Measurements from ENCODE around the gene NRCAM. TPM values are rescaled to one million over a fixed set of nuclear protein-coding genes. Genes with fewer than 3 reads are reported as not detected.
A peak's percentile ranks its signal among the peaks of the same experiment; 100 is the strongest.

NRCAM gene
- total RNA-seq, 2 experiments from 2014 or later: 0.60 to 1.0 TPM

DNA sequence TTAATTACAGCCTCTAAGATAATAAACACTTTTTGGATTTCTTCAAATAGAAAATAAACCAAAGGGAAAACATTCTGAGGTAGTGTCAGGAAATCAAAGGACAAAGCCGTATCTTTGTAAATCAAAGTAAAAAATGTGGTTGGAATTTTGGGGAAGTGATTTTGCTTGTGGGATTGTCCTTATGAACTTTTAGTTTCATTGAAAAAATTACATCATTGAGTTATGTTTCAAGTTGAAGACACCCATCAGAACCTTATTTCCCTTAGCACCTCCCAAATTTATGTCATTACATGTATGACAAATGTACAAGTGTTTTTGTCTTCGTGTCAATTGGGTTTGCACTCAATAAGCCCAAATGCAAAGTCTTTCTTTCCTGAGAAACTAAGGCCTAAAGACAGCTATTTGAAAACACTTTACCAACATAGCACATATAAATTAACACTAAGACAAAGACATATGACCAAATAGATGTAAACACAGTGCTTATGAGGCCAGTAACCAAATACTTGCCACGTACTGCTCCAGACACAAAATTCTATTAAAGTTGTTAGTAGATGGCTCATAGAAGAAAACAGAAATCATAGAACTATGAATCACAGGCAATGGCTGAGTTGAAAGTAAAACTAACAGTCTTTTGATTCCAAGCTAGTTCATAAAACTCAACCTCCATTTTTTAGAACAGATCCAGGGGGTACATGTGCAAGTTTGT, 299.2 kb downstream of the NRCAM start:
- Mint-ChIP-seq H3K4me3 (no peak overlapping the region), H3K4me1 (peaks cover 6% of the 10 kb centered on the region), H3K36me3 (ENCODE audit: low read depth) (no peaks in the 10 kb centered on the region), H3K27ac (no peak overlapping the region), H3K9me3 (ENCODE audit: low read depth) (no peaks in the 10 kb centered on the region), H3K27me3 (peaks cover 8% of the 10 kb centered on the region)
- DNase-seq: no peak
- CTCF ChIA-PET: interaction anchor here (0.5 to 1.5 kb wide), 5 partner anchors 12 to 239 kb away, joined by 3 to 5 read pairs (median 4); no protein-coding TSS in a partner anchor
- POLR2A ChIA-PET: no interaction called here
- intact Hi-C loops (cut with DNase I, micrococcal nuclease): no loop called here
- no peak for ATAC-seq

DNA sequence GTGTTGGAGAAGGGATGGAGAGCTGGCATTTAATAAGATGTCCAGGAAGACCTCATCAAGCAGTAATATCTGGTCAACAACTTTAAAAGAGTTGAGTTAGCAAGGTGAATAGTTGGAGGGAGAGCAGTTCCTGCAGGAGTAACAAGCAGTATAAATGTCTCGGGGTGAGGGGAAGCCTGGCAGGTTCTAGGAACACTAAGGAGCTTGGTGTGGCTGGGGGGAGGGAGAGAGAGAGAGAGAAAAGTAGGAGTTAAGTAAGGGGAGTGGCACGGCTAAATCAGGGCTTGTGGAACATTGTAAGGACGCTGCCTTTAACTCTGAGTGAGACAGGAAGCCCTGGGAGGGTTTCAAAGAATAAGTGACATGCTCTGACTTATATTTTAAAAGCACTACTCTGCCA, 304.0 kb downstream of the NRCAM start:
- H3K36me3 Mint-ChIP-seq (ENCODE audit: low read depth): no peaks in the 10 kb centered on the region
- H3K9me3 Mint-ChIP-seq (ENCODE audit: low read depth): no peaks in the 10 kb centered on the region
- no peak overlapping the region for H3K27ac Mint-ChIP-seq
- DNase-seq: no peak
- no peak for ATAC-seq
- ChIA-PET POLR2A (interaction anchor here (0.5 kb wide), 1 partner anchor 609 kb away, joined by 3 read pairs; no protein-coding TSS in a partner anchor), CTCF (no interaction called here)
- no peak overlapping the region for H3K4me3 Mint-ChIP-seq
- peaks cover 2% of the 10 kb centered on the region for H3K4me1 Mint-ChIP-seq
- peaks cover 2% of the 10 kb centered on the region for H3K27me3 Mint-ChIP-seq
- intact Hi-C loops (cut with DNase I, micrococcal nuclease): no loop called here

DNA sequence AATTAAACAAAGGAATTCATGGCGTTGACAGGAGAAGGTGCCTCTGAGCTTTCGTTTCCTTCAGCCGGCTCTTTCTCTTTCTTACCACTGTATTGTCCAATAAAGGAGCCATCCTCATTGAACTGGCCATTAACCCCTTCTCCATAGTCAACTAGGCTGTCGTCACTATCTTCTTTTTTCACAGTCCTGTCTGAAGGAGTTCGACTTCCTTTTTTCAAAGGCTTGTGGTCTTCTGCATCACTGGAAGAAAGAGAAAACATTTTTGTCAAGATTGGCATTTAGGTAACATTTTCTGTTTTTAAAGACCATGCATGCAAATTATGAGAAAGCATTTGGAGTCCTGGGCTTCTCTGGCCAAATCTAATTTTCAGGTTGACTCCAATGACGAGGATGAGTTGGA, 306.3 kb downstream of the NRCAM start:
- Mint-ChIP-seq H3K27ac (no peak overlapping the region), H3K36me3 (ENCODE audit: low read depth) (no peaks in the 10 kb centered on the region), H3K4me3 (no peak overlapping the region), H3K4me1 (no peaks in the 10 kb centered on the region), H3K9me3 (ENCODE audit: low read depth) (no peaks in the 10 kb centered on the region), H3K27me3 (no peaks in the 10 kb centered on the region)
- no peak for DNase-seq
- POLR2A ChIA-PET: no interaction called here
- CTCF ChIA-PET: interaction anchor here (0.6 to 0.9 kb wide), 2 partner anchors 89 to 161 kb away, joined by 3 to 5 read pairs; no protein-coding TSS in a partner anchor
- intact Hi-C loops (cut with DNase I, micrococcal nuclease): loop anchor here (5.0 to 10.0 kb wide), 2 partner anchors 145 to 408 kb away; partner anchors contain the start of genes CBLL1 (in 1 of the 2) and LAMB1 (in 1 of the 2)
- no peak for ATAC-seq

DNA sequence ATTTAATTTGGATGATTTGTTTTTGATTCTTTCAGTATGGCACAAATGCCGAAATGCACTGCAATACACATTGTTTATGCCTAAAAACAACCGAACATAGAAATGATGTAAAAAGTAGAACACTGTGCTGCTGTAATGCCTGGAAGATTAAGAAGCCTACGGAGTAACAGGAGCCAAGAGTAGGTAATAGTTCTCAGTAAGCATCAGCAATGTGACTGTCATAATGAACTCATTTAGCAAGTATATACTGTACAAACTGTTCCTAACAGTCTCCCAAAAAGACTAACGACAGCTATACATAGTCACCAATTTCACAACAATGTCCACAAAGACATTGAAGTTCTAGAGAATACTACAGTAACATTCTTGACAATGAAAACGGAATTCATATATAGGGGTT, 307.1 kb downstream of the NRCAM start:
- H3K4me1 Mint-ChIP-seq: no peaks in the 10 kb centered on the region
- no peak for ATAC-seq
- POLR2A ChIA-PET: no interaction called here
- no peaks in the 10 kb centered on the region for H3K36me3 Mint-ChIP-seq (ENCODE audit: low read depth)
- intact Hi-C loops (cut with DNase I, micrococcal nuclease): loop anchor here (5.0 to 10.0 kb wide), 2 partner anchors 144 to 407 kb away; partner anchors contain the start of genes CBLL1 (in 1 of the 2) and LAMB1 (in 1 of the 2)
- no peak for DNase-seq
- H3K9me3 Mint-ChIP-seq (ENCODE audit: low read depth): no peaks in the 10 kb centered on the region
- CTCF ChIA-PET: interaction anchor here (0.6 to 0.9 kb wide), 2 partner anchors 89 to 160 kb away, joined by 3 to 5 read pairs; no protein-coding TSS in a partner anchor
- no peak overlapping the region for H3K4me3 Mint-ChIP-seq
- H3K27ac Mint-ChIP-seq: no peak overlapping the region
- no peaks in the 10 kb centered on the region for H3K27me3 Mint-ChIP-seq

DNA sequence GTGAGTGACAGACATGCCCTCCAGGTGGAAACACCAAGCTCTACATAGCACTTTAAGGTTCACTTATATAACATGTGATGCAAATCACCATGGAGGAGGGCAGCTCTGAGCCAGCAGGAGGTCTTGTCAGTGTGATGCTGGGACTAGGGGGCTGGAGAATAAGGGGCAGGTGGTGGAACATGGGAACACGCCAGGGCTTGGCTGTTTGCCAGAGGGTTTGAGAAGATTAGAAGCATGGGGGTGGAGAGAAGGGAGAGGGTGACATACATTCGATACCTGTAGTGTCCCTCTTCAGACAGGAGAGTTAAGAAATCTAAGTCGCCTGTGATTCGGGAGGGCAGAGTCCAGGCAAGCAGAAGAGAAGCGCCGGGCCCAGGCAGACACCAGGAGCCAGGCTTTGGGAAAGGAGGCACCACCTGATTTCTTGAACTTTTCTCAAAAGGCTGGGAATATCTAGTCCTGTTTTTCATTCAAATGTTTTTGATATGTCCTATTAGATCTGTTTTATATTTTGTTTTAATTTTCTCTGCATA, 309.1 kb downstream of the NRCAM start:
- H3K27ac Mint-ChIP-seq: no peak overlapping the region
- DNase-seq: no peak
- POLR2A ChIA-PET: no interaction called here

DNA sequence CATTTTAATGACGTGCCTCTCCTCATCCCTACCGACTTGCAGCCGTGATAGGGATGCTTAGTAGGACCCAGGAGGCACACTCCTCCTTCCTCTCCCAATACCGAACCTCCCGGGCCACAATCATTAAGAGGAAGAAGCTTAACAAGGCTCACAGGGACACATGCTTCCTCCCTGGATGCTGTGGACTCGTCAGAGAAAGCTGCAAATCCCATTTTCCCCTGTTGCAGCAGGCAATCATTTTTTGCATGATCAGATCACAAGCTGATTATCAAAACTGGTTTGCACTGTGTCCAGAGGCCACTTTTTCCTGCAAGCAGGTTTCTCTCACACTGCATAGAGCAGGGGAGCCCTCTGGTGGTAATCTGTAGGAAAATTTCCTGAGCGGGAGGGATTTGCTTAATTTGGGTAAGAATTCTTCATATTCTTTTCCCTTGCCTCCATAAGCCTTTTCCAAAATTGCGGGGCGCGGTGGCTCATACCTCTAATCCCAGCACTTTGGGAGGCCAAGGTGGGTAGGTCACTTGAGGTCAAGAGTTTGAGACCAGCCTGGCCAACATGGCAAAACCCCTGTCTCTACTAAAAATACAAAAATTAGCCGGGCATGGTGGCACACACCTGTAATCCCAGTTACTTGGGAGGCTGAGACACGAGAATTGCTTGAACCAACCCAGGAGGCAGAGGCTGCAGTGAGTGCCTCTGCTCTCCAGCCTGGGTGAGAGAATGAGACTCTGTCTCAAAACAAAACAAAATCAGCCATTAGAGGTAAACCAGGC, 310.0 kb downstream of the NRCAM start:
- CTCF ChIA-PET: interaction anchor here (0.6 to 3.2 kb wide), 22 partner anchors 8 to 865 kb away, joined by 3 to 40 read pairs (median 4); no protein-coding TSS in a partner anchor
- Mint-ChIP-seq H3K27ac (no peak overlapping the region), H3K9me3 (ENCODE audit: low read depth) (no peaks in the 10 kb centered on the region), H3K4me3 (no peak overlapping the region), H3K36me3 (ENCODE audit: low read depth) (no peaks in the 10 kb centered on the region), H3K27me3 (peaks cover 3% of the 10 kb centered on the region), H3K4me1 (no peaks in the 10 kb centered on the region)
- POLR2A ChIA-PET: interaction anchor here (0.6 kb wide), 1 partner anchor 322 kb away, joined by 3 read pairs; no protein-coding TSS in a partner anchor
- DNase-seq (peak; percentile 69), ATAC-seq (peak; percentile 55)
- intact Hi-C loops (cut with DNase I, micrococcal nuclease): loop anchor here (1.0 to 10.0 kb wide), 4 partner anchors 32 to 404 kb away; partner anchors contain the start of genes CBLL1 (in 1 of the 2) and LAMB1 (in 1 of the 2)

More for the DNA sequence above, 309.1 kb downstream of the NRCAM start:
- no peak overlapping the region for H3K4me3 Mint-ChIP-seq
- H3K27me3 Mint-ChIP-seq: no peaks in the 10 kb centered on the region
- H3K9me3 Mint-ChIP-seq (ENCODE audit: low read depth): no peaks in the 10 kb centered on the region
- H3K36me3 Mint-ChIP-seq (ENCODE audit: low read depth): no peaks in the 10 kb centered on the region
- ATAC-seq: no peak
- CTCF ChIA-PET: interaction anchor here (0.6 to 3.2 kb wide), 5 partner anchors 9 to 523 kb away, joined by 3 to 40 read pairs (median 5); no protein-coding TSS in a partner anchor
- intact Hi-C loops (cut with DNase I, micrococcal nuclease): loop anchor here (5.0 to 10.0 kb wide), 2 partner anchors 142 to 405 kb away; partner anchors contain the start of genes CBLL1 (in 1 of the 2) and LAMB1 (in 1 of the 2)
- no peaks in the 10 kb centered on the region for H3K4me1 Mint-ChIP-seq

DNA sequence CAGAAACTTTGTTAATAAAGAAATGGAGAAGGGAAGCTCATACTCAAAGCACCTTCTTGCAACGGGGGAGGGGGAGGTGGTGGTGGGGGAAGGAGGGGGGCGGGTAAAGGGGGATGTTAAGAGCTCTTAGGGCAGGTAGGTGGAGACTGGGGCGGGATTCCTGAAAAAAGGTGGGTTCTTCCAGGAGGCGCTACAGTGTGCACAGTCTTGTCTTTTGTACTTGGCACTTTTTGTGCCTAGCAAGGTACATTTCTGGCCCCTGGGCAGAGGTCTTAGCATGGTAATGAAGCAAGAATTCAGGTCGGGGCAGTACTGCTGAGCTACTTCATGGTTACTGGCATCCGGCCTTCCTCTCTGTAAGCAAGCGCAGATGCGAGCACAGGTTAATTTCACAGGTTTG, 310.8 kb downstream of the NRCAM start:
- Mint-ChIP-seq H3K36me3 (ENCODE audit: low read depth) (no peaks in the 10 kb centered on the region), H3K9me3 (ENCODE audit: low read depth) (no peaks in the 10 kb centered on the region), H3K27me3 (peaks cover 4% of the 10 kb centered on the region), H3K27ac (no peak overlapping the region), H3K4me3 (no peak overlapping the region), H3K4me1 (no peaks in the 10 kb centered on the region)
- intact Hi-C loops (cut with DNase I, micrococcal nuclease): loop anchor here (5.0 to 10.0 kb wide), 2 partner anchors 141 to 403 kb away; partner anchors contain the start of genes CBLL1 (in 1 of the 2) and LAMB1 (in 1 of the 2)
- ChIA-PET CTCF (interaction anchor here (0.9 to 3.2 kb wide), 16 partner anchors 8 to 682 kb away, joined by 3 to 40 read pairs (median 4); no protein-coding TSS in a partner anchor), POLR2A (interaction anchor here (0.6 to 0.7 kb wide), 2 partner anchors 33 to 586 kb away, joined by 3 read pairs; no protein-coding TSS in a partner anchor)
- ATAC-seq (no peak), DNase-seq (no peak)

DNA sequence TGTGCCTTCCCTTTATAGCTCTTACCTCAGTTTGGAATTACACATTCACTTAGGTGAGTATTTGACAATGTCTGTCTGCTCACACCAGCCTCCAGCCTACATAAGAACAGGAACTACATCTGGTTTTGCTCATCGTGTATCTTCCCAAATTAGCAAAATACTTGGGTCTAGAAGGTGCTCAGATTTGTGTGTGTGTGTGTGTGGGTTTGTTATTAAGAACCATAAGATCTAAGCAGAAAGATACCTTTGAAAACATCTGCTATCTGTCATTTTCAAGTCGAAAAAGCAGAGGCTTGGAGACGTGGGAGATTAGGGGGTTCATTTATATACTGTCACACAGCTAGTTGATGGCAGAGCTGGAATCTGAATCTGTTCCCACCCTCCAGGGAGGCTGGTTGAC, 311.3 kb downstream of the NRCAM start:
- DNase-seq (no peak), ATAC-seq (no peak)
- no peak overlapping the region for H3K27ac Mint-ChIP-seq
- intact Hi-C loops (cut with DNase I, micrococcal nuclease): loop anchor here (5.0 to 10.0 kb wide), 2 partner anchors 140 to 403 kb away; partner anchors contain the start of genes CBLL1 (in 1 of the 2) and LAMB1 (in 1 of the 2)
- CTCF ChIA-PET: interaction anchor here (1.0 to 3.2 kb wide), 8 partner anchors 10 to 682 kb away, joined by 3 to 40 read pairs (median 6); no protein-coding TSS in a partner anchor
- no peaks in the 10 kb centered on the region for H3K9me3 Mint-ChIP-seq (ENCODE audit: low read depth)
- no peak overlapping the region for H3K4me3 Mint-ChIP-seq
- POLR2A ChIA-PET: interaction anchor here (0.6 to 0.7 kb wide), 2 partner anchors 33 to 586 kb away, joined by 3 read pairs; no protein-coding TSS in a partner anchor
- no peaks in the 10 kb centered on the region for H3K4me1 Mint-ChIP-seq
- H3K27me3 Mint-ChIP-seq: peaks cover 6% of the 10 kb centered on the region
- H3K36me3 Mint-ChIP-seq (ENCODE audit: low read depth): no peaks in the 10 kb centered on the region

DNA sequence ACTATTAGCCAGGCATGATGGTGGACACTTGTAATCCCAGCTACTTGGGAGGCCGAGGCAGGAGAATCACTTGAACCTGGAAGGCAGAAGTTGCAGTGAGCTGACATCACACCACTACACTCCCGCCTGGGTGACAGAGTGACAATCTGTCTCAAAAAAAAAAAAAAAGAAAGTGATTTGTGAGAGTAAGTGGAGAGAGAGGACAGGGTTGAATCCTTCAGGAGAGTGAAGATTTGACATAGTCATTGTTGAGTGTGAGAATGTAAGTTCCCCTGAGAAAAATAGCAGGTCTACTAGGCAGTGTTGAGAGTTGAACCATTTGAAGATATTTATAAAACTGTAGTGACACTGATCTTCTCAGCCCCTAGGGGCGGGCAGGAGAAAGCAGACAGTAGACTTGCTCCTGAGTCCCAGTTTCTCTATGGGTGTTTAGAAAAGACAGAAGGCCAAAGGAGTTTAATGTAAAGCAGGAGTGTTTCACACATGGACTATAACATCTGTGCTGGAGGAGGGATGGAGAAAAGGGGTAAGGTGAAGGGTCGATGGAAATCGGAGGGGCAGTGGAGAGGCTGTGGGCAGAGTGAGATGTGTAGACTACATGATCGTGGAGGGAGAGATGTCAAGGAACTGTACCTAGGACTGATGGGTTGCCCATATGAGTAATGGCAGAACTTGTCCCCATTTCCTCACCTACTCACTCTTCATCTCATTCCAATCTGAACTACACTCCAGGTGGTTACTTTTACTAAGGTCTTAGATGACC, 312.4 kb downstream of the NRCAM start:
- Mint-ChIP-seq H3K4me3 (no peak overlapping the region), H3K36me3 (ENCODE audit: low read depth) (no peaks in the 10 kb centered on the region), H3K4me1 (no peaks in the 10 kb centered on the region), H3K9me3 (ENCODE audit: low read depth) (no peaks in the 10 kb centered on the region), H3K27ac (no peak overlapping the region), H3K27me3 (peaks cover 6% of the 10 kb centered on the region)
- intact Hi-C loops (cut with DNase I, micrococcal nuclease): loop anchor here in 1 of 2 experiments (10.0 kb wide), 1 partner anchor 139 kb away; the partner anchor contains the start of gene LAMB1
- POLR2A ChIA-PET: no interaction called here
- CTCF ChIA-PET: interaction anchor here (0.6 to 2.1 kb wide), 2 partner anchors 9 to 161 kb away, joined by 3 to 10 read pairs; no protein-coding TSS in a partner anchor
- DNase-seq (no peak), ATAC-seq (no peak)

DNA sequence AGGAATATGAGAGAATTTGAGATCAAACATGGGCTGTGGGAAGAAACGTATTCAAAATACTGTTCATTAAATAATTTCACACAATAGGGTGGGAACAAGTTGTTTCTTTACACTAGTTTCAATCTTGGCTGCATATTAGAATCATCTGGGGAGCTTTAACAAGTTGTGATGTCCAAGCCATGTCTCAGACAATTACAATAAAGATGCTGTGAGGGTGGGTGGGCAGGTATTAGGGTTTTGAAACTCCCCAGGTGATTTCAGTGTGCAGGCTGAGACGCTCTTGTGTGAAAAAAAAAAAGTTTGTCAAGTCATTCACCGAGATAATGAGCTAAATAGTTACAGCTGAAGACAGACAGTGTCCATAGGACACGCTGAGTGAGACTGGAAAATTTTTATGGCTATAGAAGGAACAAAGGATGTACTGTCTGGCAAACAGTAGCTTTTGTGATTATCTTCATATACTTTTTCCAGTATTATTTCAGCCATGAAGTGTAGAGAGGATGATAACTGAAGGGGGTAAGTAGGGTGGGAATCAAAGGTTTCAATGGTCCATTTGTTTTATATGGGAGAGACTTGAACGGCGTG, 313.5 kb downstream of the NRCAM start:
- Mint-ChIP-seq H3K36me3 (ENCODE audit: low read depth) (no peaks in the 10 kb centered on the region), H3K4me3 (no peak overlapping the region), H3K4me1 (no peaks in the 10 kb centered on the region), H3K9me3 (ENCODE audit: low read depth) (no peaks in the 10 kb centered on the region), H3K27ac (no peak overlapping the region), H3K27me3 (peaks cover 6% of the 10 kb centered on the region)
- ChIA-PET CTCF (interaction anchor here (0.6 kb wide), 1 partner anchor 160 kb away, joined by 3 read pairs; no protein-coding TSS in a partner anchor), POLR2A (interaction anchor here (0.6 kb wide), 1 partner anchor 999 kb away, joined by 3 read pairs; no protein-coding TSS in a partner anchor)
- no peak for ATAC-seq
- intact Hi-C loops (cut with DNase I, micrococcal nuclease): loop anchor here in 1 of 2 experiments (10.0 kb wide), 1 partner anchor 138 kb away; the partner anchor contains the start of gene LAMB1
- DNase-seq: no peak

Measured in activated CD4-positive, alpha-beta T cell treated with anti-CD3 and anti-CD28 coated beads for 36 hours (primary cell).